MV-4-11 (cell line): ENCODE data around the gene KRT1.

Source experiments
- DNase-seq: peaks from one replicate; lab custom pipeline; 2025; lab: John Stamatoyannopoulos, UW

Gene KRT1

GRCh38 chr12:52634266-52635056 is 45.7 kb downstream of the KRT1 start:
- no peak for DNase-seq

- peak; percentile 75 for DNase-seq
Measured at GRCh38 chr12:52633383-52633782, 46.8 kb downstream of the KRT1 start.

- peak; percentile 39 for DNase-seq
Measured at GRCh38 chr12:52632656-52633055, 47.6 kb downstream of the KRT1 start.

GRCh38 chr12:52631676-52632459 is 48.3 kb downstream of the KRT1 start:
- no peak for DNase-seq

GRCh38 chr12:52631264-52631663 is 48.9 kb downstream of the KRT1 start:
- DNase-seq, result no peak

GRCh38 chr12:52630599-52631200 is 49.5 kb downstream of the KRT1 start:
- no peak for DNase-seq

- no peak for DNase-seq
Measured at GRCh38 chr12:52630008-52630500, 50.2 kb downstream of the KRT1 start.

- no peak for DNase-seq
Measured at GRCh38 chr12:52629281-52630007, 50.8 kb downstream of the KRT1 start.

GRCh38 chr12:52628841-52629240 is 51.4 kb downstream of the KRT1 start:
- no peak for DNase-seq

GRCh38 chr12:52628111-52628507 is 52.1 kb downstream of the KRT1 start:
- no peak for DNase-seq

- no peak for DNase-seq
Measured at GRCh38 chr12:52627395-52628110, 52.7 kb downstream of the KRT1 start.
